IMR-90 (cell line): Measurements from ENCODE around the gene MTREX. TPM values are rescaled to one million over a fixed set of nuclear protein-coding genes. Genes with fewer than 3 reads are reported as not detected.

ENCODE experiments used
- ATAC-seq: fragments of 200-7000 bp; cut with Tn5 transposase; 2 replicates; pipeline ENCODE4 v1.9.1; 2020; ENCODE audit warnings: low read depth, mild to moderate bottlenecking, moderate library complexity
- BruUV-seq: library from RNA; stranded (reverse); fragments of 400-500 nt; replicated peaks from 2 replicates; lab custom pipeline; 2021; lab: Mats Ljungman, UMichigan
- CTCF ChIA-PET: fragments of 300-600 bp; formaldehyde crosslinking; extraction: SDS; loops from one replicate; lab custom pipeline; 2021; ENCODE audit warnings: antibody characterized with exemption; lab: Yijun Ruan, JAX
- POLR2A ChIA-PET: fragments of 300-600 bp; sonication (Branson Sonifier 250); formaldehyde crosslinking; loops from one replicate; lab custom pipeline; 2022; ENCODE audit warnings: antibody characterized with exemption; ENCODE audit not compliant: unreplicated experiment; lab: Charles Lee
- DNase-seq: peaks from one replicate; pipeline ENCODE4 v3.0.0; 2013
- H2AFZ ChIP-seq: replicated peaks from 2 replicates; pipeline ENCODE3; 2013; ENCODE audit warnings: low read length, mild to moderate bottlenecking; ENCODE audit not compliant: poor library complexity
- H2AK5ac ChIP-seq: 2 replicates; pipeline ENCODE4 v1.6.1; 2013; ENCODE audit warnings: low read depth, low read length, inconsistent platforms
- H2AK9ac ChIP-seq: replicated peaks from 2 replicates; pipeline ENCODE3; 2013; ENCODE audit warnings: mild to moderate bottlenecking, low read depth, low read length, moderate library complexity; ENCODE audit not compliant: poor library complexity
- H2BK120ac ChIP-seq: 2 replicates; pipeline ENCODE4 v1.6.1; 2013; ENCODE audit warnings: low read depth, low read length, inconsistent platforms
- H2BK15ac ChIP-seq: 3 replicates; pipeline ENCODE4 v1.6.1; 2013; ENCODE audit warnings: low read depth, low read length, inconsistent platforms
- H2BK20ac ChIP-seq: 2 replicates; pipeline ENCODE4 v1.6.1; 2013; ENCODE audit warnings: low read depth, mild to moderate bottlenecking, inconsistent platforms, low read length, moderate library complexity
- H2BK5ac ChIP-seq: 2 replicates; pipeline ENCODE4 v1.6.1; 2013; ENCODE audit warnings: mild to moderate bottlenecking, low read depth, low read length, inconsistent platforms; ENCODE audit not compliant: poor library complexity, severe bottlenecking
- H3K14ac ChIP-seq: replicated peaks from 2 replicates; pipeline ENCODE4 v1.6.1; 2013; ENCODE audit warnings: low read depth, low read length, inconsistent platforms
- H3K18ac ChIP-seq: 2 replicates; pipeline ENCODE4 v1.6.1; 2013; ENCODE audit warnings: low read depth, low read length, control low read depth
- H3K23ac ChIP-seq: 2 replicates; pipeline ENCODE4 v1.6.1; 2013; ENCODE audit warnings: low read depth, low read length, inconsistent platforms
- H3K27ac ChIP-seq: 2 replicates; pipeline ENCODE4 v1.5.1; 2013; ENCODE audit warnings: mild to moderate bottlenecking, control low read depth, low read length; ENCODE audit not compliant: insufficient read depth
- H3K27me3 ChIP-seq: 2 replicates; pipeline ENCODE4 v1.6.1; 2013; ENCODE audit warnings: low read length; ENCODE audit not compliant: control insufficient read depth, insufficient read depth
- H3K36me3 ChIP-seq: 2 replicates; pipeline ENCODE4 v1.6.1; 2013; ENCODE audit warnings: low read length, mixed read lengths; ENCODE audit not compliant: control insufficient read depth, insufficient read depth
- H3K4ac ChIP-seq: 2 replicates; pipeline ENCODE4 v1.6.1; 2013; ENCODE audit warnings: low read depth, low read length, inconsistent platforms
- H3K4me1 ChIP-seq: 2 replicates; pipeline ENCODE4 v1.6.1; 2013; ENCODE audit warnings: low read length, mixed read lengths; ENCODE audit not compliant: control insufficient read depth, insufficient read depth
- H3K4me2 ChIP-seq: 2 replicates; pipeline ENCODE4 v1.6.1; 2013; ENCODE audit warnings: low read depth, mild to moderate bottlenecking, control low read depth, low read length, moderate library complexity
- H3K4me3 ChIP-seq: 2 replicates; pipeline ENCODE4 v1.5.1; 2013; ENCODE audit warnings: low read depth, mild to moderate bottlenecking, control low read depth, low read length, moderate library complexity; ENCODE audit not compliant: insufficient read depth
- H3K56ac ChIP-seq: 2 replicates; pipeline ENCODE4 v1.6.1; 2013; ENCODE audit warnings: low read length, inconsistent platforms; ENCODE audit not compliant: insufficient read depth; ENCODE audit errors: extremely low read depth
- H3K79me1 ChIP-seq, 2 experiments: 2 replicates each; pipeline ENCODE4 v1.6.1; 2013; ENCODE audit warnings: low read length in 2 of 2, inconsistent platforms in 1 of 2, low read depth in 1 of 2
- H3K9ac ChIP-seq: 2 replicates; pipeline ENCODE4 v1.6.1; 2013; ENCODE audit warnings: low read depth, low read length, control low read depth
- H3K9me1 ChIP-seq: 2 replicates; pipeline ENCODE4 v1.6.1; 2013; ENCODE audit warnings: low read length, inconsistent platforms; ENCODE audit not compliant: insufficient read depth
- H3K9me3 ChIP-seq: 2 replicates; pipeline ENCODE4 v1.6.1; 2013; ENCODE audit warnings: low read length; ENCODE audit not compliant: control insufficient read depth, insufficient read depth
- H4K20me1 ChIP-seq: 2 replicates; pipeline ENCODE4 v1.6.1; 2013; ENCODE audit warnings: low read length, inconsistent platforms; ENCODE audit not compliant: insufficient read depth
- H4K5ac ChIP-seq: 2 replicates; pipeline ENCODE4 v1.6.1; 2013; ENCODE audit warnings: mild to moderate bottlenecking, low read depth, low read length, control low read depth
- H4K8ac ChIP-seq, 2 experiments: 2 replicates each; pipeline ENCODE4 v1.6.1; 2013; ENCODE audit warnings: low read depth in 2 of 2, low read length in 2 of 2, control low read depth in 1 of 2, inconsistent platforms in 1 of 2
- H4K91ac ChIP-seq: 2 replicates; pipeline ENCODE4 v1.6.1; 2013; ENCODE audit warnings: low read depth, low read length, inconsistent platforms; ENCODE audit not compliant: insufficient read depth
- CEBPB ChIP-seq: IDR thresholded peaks from 2 replicates; pipeline ENCODE4 v1.6.1; 2012; ENCODE audit warnings: low read depth, low read length, improper control_type of control experiment
- CHD1 ChIP-seq: IDR thresholded peaks from 2 replicates; pipeline ENCODE4 v1.6.1; 2012; ENCODE audit warnings: low read depth, low read length, improper control_type of control experiment
- FOS ChIP-seq: fragments of 150-350 bp; IDR thresholded peaks from 2 replicates; pipeline ENCODE4 v1.6.1; 2016; ENCODE audit warnings: low read depth, low read length
- MAZ ChIP-seq: IDR thresholded peaks from 2 replicates; pipeline ENCODE4 v1.6.1; 2012; ENCODE audit warnings: low read depth, mild to moderate bottlenecking, low read length, improper control_type of control experiment, moderate library complexity, borderline replicate concordance
- MXI1 ChIP-seq: IDR thresholded peaks from 2 replicates; pipeline ENCODE4 v1.6.1; 2012; ENCODE audit warnings: low read depth, mild to moderate bottlenecking, low read length, moderate library complexity, borderline replicate concordance
- NFE2L2 ChIP-seq: fragments of 150-350 bp; IDR thresholded peaks from 2 replicates; pipeline ENCODE4 v1.6.1; 2016; ENCODE audit warnings: low read depth, mild to moderate bottlenecking, low read length
- POLR2A ChIP-seq: IDR thresholded peaks from 2 replicates; pipeline ENCODE4 v1.6.1; 2012; ENCODE audit warnings: mild to moderate bottlenecking, low read depth, low read length
- RAD21 ChIP-seq: IDR thresholded peaks from 2 replicates; pipeline ENCODE4 v1.6.1; 2012; ENCODE audit warnings: low read length, improper control_type of control experiment
- RCOR1 ChIP-seq: IDR thresholded peaks from 2 replicates; pipeline ENCODE4 v1.6.1; 2012; ENCODE audit warnings: mild to moderate bottlenecking, low read length, improper control_type of control experiment; ENCODE audit not compliant: insufficient replicate concordance
- RFX5 ChIP-seq: IDR thresholded peaks from 2 replicates; pipeline ENCODE4 v1.8.0; 2012; ENCODE audit warnings: low read depth, mild to moderate bottlenecking, low read length, moderate library complexity
- SMC3 ChIP-seq: fragments of 150-350 bp; IDR thresholded peaks from 2 replicates; pipeline ENCODE4 v1.6.1; 2016; ENCODE audit warnings: low read depth, mild to moderate bottlenecking, antibody characterized with exemption, low read length, moderate library complexity
- WGBS, 2 experiments: methylation state at CpG; one replicate each; pipeline versions ENCODE4 v1.1.5 to v1.1.7; 2013; ENCODE audit warnings: missing lambda C conversion rate in 2 of 2; ENCODE audit not compliant: insufficient read length in 1 of 2; ENCODE audit errors: extremely low coverage in 2 of 2; 5-methylcytosine and 5-hydroxymethylcytosine counted together
- dilution Hi-C: fragments of 300-500 bp; cut with HindIII; formaldehyde crosslinking; loops from one replicate; pipeline ENCODE4 v1.14.3; 2018; ENCODE audit warnings: low sequenced_read_pairs; ENCODE audit not compliant: unreplicated experiment
- in situ Hi-C: fragments of 300-500 bp; cut with MboI; formaldehyde crosslinking; loops from 3 replicates; pipeline ENCODE4 v1.14.3; 2019; ENCODE audit warnings: low sequenced_read_pairs, inconsistent platforms, mixed read lengths
- intact Hi-C: fragments of 100-400 bp; cut with micrococcal nuclease; formaldehyde crosslinking; loops from 2 replicates; pipeline ENCODE4 v1.10.0; 2022
- polyA plus RNA-seq, 3 experiments: library from polyadenylated mRNA; depleted of rRNA; stranded (reverse); fragments of >200 nt; gene quantifications; 2 replicates each; pipeline ENCODE4 v1.2.3, GENCODE V29; 2012; ENCODE audit warnings: low replicate concordance in 1 of 3
- total RNA-seq: library from RNA; depleted of rRNA; stranded (reverse); fragments of >200 nt; gene quantifications from 2 replicates; pipeline ENCODE4 v1.2.3, GENCODE V29; 2012
- TF ChIP-seq, protein P1 (sequence below): fragments of 150-350 bp; IDR thresholded peaks from 2 replicates; pipeline ENCODE4 v1.6.1; 2017; ENCODE audit warnings: mild to moderate bottlenecking, antibody characterized with exemption, low read length, low read depth
- TF ChIP-seq, protein P2 (sequence below): fragments of 150-350 bp; IDR thresholded peaks from 2 replicates; pipeline ENCODE4 v1.6.1; 2016; ENCODE audit warnings: low read depth, mild to moderate bottlenecking, low read length, moderate library complexity, borderline replicate concordance
- TF ChIP-seq, protein P3 (sequence below): conservative IDR thresholded peaks from 2 replicates; pipeline ENCODE4 v1.5.1; 2012; ENCODE audit warnings: mild to moderate bottlenecking, low read depth, low read length, improper control_type of control experiment

MTREX gene
- total and polyA plus RNA-seq, 2 of the 4 experiments (the other 2 are of a cell fraction): 22.1 to 33.2 TPM

DNA sequence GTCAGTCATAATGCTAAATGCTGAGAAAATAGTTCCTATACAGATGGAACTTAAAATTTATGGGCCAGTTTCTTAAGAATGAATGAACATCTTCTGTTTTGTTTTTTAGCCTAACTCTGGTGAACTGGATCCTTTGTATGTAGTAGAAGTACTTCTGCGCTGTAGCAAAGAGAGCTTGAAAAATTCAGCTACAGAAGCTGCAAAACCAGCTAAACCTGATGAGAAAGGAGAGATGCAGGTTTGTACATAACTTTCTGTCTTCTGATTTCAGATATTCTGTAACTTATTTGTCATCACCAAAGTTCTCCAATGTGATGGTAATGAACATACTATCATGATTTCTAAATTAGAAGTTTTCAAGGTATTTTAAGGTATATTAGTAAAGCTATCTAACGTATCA lies 80.1 kb downstream of the MTREX start:
- no TSS peak for BruUV-seq
- Histone ChIP-seq H3K9me3 (peaks cover 7% of the 10 kb centered on the region), H2AK5ac (no peak overlapping the region), H3K9me1 (no peaks in the 10 kb centered on the region), H3K18ac (no peak overlapping the region), H3K27ac (no peak overlapping the region), H2BK120ac (no peak overlapping the region), H3K4me1 (no peaks in the 10 kb centered on the region), H3K9ac (no peak overlapping the region), H3K4me2 (no peak overlapping the region), H2BK5ac (no peak overlapping the region), H3K14ac (no peak overlapping the region), H2BK15ac (no peak overlapping the region), H4K20me1 (no peaks in the 10 kb centered on the region), H4K8ac (no peak overlapping the region), H3K27me3 (no peaks in the 10 kb centered on the region), H4K5ac (no peak overlapping the region), H3K56ac (no peak overlapping the region), H3K23ac (no peak overlapping the region), H3K4me3 (no peak overlapping the region), H3K4ac (no peak overlapping the region), H2AFZ (no peak overlapping the region), H2AK9ac (no peak overlapping the region), H2BK20ac (no peak overlapping the region), H3K79me1 (peaks cover 10 to 22% of the 10 kb centered on the region in 2 experiments; a peak in 3 of 4 replicates), H4K91ac (no peak overlapping the region), H3K36me3 (peaks cover 24% of the 10 kb centered on the region)
- TF ChIP-seq SMC3 (no peak), MAZ (no peak), POLR2A (no peak), RAD21 (no peak), RCOR1 (no peak), FOS (no peak), RFX5 (no peak), CEBPB (no peak), CHD1 (no peak), NFE2L2 (no peak), MXI1 (no peak)
- TF ChIP-seq, protein P1, sequence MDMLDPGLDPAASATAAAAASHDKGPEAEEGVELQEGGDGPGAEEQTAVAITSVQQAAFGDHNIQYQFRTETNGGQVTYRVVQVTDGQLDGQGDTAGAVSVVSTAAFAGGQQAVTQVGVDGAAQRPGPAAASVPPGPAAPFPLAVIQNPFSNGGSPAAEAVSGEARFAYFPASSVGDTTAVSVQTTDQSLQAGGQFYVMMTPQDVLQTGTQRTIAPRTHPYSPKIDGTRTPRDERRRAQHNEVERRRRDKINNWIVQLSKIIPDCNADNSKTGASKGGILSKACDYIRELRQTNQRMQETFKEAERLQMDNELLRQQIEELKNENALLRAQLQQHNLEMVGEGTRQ: no peak
- TF ChIP-seq, protein P2, sequence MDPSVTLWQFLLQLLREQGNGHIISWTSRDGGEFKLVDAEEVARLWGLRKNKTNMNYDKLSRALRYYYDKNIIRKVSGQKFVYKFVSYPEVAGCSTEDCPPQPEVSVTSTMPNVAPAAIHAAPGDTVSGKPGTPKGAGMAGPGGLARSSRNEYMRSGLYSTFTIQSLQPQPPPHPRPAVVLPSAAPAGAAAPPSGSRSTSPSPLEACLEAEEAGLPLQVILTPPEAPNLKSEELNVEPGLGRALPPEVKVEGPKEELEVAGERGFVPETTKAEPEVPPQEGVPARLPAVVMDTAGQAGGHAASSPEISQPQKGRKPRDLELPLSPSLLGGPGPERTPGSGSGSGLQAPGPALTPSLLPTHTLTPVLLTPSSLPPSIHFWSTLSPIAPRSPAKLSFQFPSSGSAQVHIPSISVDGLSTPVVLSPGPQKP: no peak
- TF ChIP-seq, protein P3, sequence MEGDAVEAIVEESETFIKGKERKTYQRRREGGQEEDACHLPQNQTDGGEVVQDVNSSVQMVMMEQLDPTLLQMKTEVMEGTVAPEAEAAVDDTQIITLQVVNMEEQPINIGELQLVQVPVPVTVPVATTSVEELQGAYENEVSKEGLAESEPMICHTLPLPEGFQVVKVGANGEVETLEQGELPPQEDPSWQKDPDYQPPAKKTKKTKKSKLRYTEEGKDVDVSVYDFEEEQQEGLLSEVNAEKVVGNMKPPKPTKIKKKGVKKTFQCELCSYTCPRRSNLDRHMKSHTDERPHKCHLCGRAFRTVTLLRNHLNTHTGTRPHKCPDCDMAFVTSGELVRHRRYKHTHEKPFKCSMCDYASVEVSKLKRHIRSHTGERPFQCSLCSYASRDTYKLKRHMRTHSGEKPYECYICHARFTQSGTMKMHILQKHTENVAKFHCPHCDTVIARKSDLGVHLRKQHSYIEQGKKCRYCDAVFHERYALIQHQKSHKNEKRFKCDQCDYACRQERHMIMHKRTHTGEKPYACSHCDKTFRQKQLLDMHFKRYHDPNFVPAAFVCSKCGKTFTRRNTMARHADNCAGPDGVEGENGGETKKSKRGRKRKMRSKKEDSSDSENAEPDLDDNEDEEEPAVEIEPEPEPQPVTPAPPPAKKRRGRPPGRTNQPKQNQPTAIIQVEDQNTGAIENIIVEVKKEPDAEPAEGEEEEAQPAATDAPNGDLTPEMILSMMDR: no peak
- POLR2A ChIA-PET: no interaction called here
- DNase-seq (no peak), ATAC-seq (no peak)
- dilution Hi-C loops (no loop called here), in situ Hi-C loops (no loop called here), intact Hi-C loops (no loop called here)
- CTCF ChIA-PET: no interaction called here
- WGBS, 2 experiments: no CpG with 5 or more reads among the region's 2 CpGs
